GM18861 (cell line): ENCODE data around the gene IFRD1.
A peak's percentile ranks its signal among the peaks of the same experiment; 100 is the strongest.
"Not testable (repeated sequence)": the region's sequence is repeated elsewhere in the genome, so short reads cannot be mapped to it uniquely, and the experiment has no call there.

ENCODE experiments used
- ATAC-seq: cut with Tn5 transposase; IDR thresholded peaks from one replicate; pipeline ENCODE4 v1.9.1; 2021; ENCODE audit not compliant: unreplicated experiment

Gene IFRD1

DNA sequence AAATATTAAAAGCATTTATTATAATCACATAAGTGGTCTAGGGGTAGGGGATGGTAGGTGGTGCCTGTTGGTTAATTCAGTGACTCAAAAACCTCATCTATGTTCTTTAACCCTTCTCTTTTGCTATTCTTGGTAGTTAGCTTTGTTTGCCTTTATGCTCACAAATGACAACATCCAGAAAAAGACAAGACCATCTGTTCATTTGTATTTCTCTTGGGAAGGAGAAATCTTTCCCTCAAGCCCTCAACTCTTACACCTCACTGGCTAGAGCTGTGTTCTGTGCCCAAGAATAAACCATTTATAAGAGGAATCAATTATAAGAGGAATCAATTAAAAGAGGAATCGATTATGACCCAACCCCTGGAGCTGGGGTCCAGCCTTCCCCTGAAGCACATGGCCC lies 10.8 kb upstream of the IFRD1 start:
- no peak for ATAC-seq

DNA sequence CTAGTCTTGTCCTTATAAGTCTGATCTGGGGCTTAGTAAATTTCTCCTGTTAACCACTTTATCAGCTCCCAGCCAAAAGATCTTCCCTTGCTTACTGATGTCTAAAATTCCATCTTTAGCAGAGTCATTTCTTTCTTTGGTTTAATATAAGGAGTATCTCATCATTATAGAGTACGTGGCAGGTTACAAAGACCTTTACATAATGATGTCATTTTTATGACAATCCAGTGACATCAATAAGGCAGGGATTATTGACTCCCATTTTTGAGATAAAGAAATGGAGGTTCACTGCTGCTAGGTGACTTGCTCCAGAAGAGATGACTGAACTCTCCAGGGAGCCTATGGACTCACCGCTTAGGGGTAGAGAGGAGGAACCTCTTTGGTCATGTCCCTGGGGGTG lies 8.1 kb upstream of the IFRD1 start:
- no peak for ATAC-seq

DNA sequence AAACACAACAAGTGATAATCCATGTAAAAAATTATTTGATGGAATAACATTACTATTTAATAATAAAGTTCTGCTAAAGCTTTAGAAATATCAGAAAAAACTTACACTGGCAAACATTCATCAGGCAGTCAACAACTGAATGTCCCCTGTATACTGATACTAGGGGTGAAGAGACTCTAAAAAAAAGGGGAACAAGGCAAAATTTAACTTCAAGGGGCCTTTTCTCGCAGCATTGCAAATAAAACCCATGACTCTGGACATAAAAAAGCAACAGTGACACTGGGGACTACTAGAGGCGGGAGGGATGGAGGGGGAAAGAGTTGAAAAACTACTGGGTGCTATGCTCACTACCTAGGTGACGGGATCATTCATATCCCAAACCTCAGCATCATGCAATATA lies 5.8 kb upstream of the IFRD1 start:
- no peak for ATAC-seq

DNA sequence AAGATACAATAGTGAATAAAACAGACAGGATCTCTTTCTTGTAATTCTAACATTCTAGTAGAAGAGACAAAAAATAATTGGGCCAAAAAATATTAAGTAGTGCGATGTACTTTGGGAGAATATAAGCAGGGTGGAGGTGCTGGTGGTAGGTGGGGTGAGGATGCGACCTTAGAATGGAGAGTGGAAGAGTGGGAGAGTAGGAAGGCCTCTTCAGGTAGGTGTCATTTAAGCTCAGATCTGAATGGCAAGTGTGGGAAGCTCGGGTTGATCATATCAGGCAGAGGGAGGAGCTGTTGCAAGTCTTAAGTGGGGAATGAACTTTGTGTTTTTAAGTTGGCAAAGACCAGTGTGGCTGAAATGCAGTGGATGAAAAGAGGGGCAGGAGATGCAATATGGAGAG lies 3.8 kb upstream of the IFRD1 start:
- no peak for ATAC-seq

DNA sequence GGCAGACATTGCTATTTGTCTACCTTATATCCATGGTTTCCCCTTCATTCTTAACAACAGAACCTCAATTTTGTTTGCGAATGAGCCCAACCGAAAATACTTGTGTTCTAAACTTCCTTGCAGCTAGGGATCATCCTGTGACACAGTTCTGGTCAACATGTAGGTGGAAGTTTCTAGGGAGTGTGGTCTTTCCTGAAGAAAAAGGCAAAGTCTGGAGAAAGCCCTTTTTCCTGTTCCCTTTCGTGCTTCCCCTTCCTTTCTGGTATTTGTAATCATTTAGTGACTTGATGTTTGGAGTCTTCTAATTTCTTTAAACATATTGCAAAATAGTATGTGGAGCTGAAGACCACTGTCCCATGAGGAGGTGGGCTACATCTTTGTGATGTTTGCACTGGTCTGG lies 2.9 kb upstream of the IFRD1 start:
- ATAC-seq: no peak

DNA sequence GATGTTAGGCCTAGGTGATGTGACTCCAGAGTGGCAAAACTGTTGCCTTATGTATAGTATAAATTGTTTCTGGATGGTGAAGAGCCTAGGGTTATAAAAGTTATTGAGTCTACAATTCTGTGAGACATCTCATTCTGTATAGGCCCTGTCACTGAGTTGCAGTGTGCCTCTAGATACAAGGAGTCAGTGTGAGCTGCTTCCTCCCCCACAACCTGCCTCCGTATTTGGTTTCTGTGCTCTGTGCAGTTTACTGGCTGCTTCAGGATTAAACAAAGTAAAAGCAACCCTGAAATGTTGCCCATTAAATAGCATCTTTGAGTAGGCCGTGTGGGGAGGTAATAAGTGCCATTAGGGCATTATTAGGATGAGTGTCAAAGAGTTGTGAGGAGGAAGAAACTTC lies 1.9 kb upstream of the IFRD1 start:
- no peak for ATAC-seq

DNA sequence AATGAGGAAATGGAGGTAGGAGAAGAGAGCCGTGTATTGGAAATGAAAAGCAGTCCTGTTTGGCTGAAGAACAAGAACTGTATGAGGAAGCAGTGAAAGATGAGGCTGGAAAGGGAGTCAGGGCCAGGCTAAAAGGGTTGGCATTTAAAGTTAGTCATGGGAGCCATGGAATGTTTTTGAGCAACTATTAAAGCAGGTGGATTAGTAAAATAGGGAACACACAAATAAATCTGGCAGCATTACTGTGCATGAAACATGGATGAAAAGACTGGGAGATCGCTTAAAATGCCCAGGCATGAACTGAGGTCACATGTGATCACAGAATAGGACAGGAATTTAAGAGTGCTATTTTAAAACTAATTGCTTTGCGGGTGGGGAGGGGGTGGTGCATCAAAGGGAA lies 1.4 kb upstream of the IFRD1 start:
- ATAC-seq: no peak

DNA sequence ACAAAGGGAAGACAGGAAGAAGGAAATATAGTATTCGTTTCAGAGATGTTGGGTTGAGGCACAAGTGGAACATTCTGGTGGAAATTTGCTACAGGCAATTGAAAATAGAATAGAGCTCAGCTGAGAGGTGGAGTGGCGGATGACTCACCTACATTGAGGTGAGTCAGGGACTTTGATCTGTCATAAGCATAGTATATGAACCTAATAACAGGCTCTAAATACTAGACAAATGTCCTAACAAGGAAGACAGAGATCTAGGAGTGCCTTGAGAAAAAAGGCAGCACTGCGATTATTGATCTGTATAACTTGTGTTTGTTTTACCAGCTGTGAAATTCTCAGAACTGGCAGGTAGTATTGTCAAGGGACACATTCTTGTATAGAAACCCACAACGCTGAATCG lies 907 bp upstream of the IFRD1 start:
- ATAC-seq: no peak

DNA sequence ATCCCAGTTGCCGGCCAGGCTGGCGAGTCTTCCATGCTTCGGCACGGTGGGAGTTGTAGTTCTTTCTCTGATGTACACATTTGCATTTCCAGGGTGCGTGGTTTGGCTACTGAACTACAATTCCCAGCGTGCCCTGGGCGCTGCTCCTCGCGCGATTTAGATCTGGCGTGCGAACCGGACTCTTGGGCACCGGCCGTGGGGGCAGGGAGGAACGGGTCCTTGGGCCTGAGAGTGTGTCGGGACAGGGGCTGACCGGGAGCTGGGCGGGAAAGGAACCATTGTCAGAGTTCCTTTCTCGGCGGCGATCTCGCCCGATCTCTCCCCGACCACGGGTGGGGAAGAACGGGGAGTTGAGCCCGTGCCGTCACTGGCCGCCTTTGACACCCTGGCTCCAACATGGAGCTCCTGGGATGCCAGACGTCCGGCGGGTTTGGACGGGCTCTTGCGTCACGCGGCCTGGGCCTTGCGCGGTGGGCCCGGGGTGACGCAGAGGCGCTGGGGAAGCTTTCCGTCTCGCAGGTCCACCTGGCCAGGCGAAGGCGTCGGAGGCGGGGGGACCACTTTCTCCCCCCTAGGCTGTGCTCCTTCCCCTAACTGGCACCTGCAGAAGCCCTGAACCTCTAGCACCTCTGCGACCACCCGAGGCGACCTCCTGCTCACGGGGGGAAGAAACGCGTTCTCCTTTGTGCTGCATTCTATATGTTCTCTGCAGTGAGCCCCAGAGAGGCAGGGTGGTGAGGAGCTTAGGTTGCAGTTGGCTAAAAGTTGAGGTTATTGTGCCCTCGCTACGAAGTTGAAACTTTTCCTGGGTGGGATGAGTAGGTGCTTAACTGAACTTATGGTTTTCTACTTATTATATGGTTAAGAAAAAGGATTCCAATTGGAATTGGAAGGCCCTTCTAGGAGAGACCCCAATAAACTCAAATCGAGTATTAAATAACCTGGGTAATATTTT lies 824 bp downstream of the IFRD1 start:
- peak; percentile 79 for ATAC-seq

DNA sequence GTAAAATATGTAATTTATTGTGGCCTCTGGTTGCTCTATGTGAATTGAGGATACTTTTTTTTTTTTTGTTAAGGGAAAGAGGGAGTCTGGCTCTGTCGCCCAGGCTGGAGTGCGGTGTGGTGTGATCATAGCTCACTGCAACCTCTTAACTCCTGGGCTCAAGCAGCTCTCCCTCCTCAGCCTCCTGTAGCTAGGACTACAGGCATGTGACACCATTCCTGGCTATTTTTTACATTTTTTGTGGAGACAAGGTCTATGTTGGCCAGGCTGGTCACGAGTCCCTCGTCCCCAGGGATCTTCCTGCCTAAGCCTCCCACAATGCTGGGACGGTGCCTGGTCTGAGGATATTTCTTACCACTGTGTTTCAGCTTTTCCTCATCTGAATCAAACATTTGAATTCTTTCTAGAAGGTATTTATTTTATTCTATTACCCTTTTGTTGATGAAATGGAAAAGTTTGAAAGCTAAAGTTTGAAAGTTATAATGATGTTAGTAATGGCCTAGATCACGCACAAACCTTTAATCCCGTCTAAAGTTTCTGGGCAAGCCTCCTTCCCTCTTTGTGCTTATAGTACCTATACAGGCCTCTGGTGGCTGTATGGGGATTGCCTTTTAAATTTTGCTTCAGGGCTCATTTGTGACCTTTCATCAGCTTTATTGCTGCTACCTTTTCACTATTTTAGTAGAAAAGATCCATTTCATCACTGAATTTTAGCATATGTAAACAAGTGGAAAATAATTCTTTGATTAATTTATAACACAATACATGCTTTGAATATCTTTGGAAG lies 2.0 kb downstream of the IFRD1 start:
- ATAC-seq: no peak

DNA sequence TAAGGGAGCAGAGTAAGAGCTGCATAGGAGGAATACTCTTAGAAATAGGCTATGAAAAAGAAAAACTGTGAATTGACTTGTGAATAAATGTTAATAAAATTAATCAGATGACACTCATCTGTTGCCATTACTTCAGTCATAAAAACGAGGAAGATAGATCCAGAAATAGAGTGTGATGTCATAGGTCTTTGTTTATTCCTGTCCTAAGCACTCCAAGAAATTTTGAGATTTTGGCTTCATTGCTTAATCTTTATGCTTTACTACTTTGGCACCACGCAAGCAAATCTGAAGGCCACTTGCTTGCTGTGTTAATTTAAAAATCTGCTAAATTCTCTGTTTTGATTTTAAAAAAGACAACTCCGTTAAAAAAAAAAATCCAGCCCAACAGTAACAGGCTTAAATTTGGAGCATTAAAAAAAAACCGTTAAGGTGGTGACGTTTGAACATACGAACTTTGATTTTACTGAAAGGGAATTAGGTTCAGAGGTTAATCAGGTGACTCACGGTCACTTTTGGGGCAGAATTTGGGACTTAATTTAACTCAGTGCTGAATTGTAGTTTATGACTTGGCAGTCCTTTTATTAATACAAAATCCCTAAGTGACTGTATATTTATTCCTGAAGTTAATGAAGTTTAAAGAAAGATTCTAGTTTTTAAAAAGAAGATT lies 3.4 kb downstream of the IFRD1 start:
- ATAC-seq: no peak

DNA sequence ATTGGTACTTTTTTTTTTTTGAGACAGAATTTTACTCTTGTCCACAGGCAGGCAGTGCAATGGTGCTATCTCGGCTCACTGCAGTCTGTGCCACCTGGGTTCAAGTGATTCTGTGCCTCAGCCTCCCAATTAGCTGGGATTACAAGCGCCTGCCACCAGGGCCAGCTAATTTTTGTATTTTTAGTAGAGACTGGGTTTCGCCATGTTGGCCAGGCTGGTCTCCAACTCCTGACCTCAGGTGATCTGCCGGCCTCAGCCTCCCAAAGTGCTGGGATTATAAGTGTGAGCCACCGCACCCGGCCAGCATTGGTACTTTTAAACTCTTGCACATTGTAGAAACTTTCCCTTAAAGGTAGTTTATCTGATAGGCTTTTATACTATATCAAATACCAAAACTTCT lies 3.9 kb downstream of the IFRD1 start:
- not testable (repeated sequence) for ATAC-seq

DNA sequence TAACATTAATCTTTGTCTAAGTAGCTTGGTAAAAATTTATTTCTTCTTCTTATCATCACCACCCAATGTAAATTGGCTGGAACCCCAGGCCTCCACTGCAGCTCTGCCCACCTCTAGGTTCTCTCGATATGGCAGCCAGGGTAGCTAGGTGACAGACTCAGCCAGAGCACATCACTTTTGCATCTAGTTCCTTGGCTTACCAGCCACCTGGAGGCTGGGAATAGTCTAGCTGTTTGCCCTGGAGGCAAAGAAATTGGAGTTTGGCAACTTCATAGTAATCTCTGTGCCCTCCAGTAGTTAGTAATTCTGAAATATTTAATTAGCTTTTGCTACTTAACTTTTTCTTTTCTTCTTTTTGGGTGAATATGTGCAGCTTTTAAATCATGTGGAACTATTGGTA lies 9.4 kb downstream of the IFRD1 start:
- ATAC-seq: no peak

DNA sequence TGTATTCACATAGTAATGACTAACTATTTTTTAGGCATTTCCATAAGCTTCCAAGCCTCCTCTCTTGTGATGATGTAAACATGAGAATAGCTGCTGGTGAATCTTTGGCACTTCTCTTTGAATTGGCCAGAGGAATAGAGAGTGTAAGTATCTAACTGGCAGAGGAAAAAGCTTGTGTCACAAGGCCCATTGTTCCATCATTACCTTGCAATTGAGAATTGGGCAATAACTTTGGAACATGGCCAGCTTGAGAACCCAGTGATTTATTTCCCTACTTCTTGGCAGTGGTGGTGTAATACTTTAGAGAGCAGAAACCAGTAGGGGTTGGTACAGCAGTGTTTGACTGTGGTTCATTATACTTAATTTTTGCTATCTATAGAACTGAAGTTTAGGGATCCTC lies 12.0 kb downstream of the IFRD1 start:
- no peak for ATAC-seq

DNA sequence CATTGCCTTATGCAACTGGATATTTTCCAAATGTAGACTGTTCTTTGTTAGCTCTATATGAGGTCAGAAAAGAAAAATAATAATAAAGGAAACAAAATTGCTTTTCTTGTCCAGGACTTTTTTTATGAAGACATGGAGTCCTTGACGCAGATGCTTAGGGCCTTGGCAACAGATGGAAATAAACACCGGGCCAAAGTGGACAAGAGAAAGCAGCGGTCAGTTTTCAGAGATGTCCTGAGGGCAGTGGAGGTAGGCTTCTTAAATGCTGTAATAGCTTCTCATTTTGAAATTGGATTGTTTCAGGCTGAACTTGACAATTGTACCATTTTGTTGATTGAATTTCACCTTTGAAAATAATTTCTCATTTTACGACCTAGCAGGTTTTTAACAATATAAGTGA lies 17.6 kb downstream of the IFRD1 start:
- ATAC-seq: no peak

DNA sequence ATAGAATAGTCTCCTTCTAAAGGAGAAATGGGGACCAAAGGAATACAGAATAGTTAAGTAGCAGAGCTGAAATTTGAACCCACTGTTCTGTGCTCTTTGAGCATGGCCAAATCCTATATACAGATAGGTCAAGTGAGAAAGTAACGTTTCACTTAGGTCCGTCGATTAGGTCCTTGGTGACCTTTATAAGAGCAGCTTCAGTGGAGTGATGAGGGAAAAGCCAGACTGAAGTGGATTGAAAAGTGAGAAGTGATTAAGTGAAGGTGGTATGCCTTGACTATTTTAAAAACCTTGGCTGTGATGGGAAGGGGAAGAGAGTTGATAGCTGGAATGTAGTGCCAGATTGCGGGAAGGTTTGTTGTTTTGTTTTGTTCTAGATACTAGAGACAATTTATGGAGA lies 19.9 kb downstream of the IFRD1 start:
- ATAC-seq: no peak

DNA sequence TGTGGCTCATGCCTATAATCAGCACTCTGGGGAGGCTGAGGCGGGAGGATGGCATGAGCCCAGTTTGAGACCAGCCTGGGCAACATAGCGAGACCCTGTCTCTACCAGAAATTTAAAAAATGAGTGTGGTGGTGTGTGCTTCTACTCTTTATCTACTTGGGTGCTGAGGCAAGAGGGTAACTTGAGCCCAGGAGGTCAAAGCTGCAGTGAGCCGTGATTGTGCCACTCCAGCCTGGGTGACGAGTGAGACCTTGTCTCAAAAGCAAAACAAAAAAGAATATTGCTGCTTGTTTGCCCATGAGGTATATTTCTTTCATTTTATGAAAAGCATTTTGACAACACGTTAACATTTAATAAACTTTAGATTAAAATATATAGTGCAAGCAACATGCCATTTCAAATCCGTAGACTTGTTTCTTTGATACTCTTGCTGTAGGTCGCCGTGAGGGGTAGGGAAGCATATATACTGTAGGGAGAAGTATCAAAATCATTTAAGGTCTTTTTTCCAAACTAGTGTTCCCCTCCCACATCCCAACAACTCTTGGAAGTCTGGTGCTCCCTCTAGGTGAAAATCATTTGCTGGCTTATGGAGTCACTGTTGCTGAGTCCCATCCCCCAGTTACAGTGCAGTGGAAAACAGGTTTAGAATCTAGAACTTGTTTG lies 26.3 kb downstream of the IFRD1 start:
- ATAC-seq: no peak

DNA sequence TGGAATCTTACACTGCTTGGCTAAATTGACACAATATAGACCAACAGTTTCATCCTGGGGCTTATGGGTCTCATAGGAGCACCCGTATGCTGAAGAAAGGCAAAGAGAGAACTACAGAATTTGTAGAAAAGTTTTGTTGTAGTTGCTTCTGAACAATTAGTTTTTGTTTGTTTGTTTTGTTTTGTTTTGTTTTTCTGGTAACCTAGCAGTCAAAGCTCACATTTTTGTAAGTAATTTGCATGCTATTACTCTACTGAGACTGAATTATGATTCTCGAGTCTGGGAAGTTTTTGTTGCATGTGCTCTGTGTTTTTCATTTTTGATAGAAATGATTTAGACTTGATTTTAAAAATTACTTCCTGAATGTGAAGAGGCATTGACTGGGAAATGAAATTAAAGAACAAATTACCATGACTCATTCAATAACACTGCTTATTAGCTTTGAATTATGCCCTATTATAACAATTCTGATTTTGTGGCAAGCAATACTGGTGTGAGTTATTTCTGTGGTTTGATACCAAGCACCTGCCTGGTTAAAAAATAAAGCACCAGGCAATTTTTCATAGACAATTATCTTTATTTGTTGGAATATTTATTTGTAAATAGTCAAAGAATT lies 31.0 kb downstream of the IFRD1 start:
- no peak for ATAC-seq

DNA sequence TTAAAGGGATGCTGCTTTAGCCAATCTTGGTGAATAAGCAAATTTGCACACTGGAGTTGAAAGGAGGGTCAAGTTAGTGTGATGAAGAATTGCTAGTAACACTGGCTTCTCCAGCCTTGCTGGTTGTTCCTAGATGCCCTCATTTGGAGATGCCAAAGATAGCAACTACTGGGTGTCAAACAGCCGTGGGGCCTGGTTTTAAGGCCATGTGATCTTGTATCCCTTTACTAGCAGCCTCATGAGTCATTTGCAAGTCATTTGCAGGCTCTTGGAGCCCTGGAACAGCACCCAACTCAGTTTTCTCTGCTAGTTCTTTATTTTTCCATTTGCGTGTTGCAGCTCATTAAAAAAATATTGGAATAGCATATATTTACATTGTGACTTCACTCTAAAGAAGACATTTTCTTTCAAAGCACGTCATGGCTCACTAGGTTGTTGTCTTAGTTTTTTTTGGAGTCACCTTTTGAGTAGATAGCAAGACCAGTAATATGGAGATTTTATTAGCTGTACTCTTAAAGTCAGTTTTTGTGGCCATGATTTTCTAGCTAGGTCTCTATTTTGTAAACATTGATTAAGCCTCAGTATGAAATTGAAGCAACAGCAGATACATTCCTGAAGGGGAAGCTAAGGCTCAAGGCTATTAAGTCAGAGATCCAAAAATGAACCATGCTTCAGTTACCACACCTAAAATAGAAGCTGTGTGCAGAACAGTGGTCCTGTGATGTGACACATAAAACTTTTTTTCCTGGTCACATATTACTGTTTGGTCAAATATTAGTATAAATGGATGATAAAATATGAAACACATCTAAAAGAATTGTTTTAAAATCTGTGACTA lies 31.8 kb downstream of the IFRD1 start:
- ATAC-seq: no peak

DNA sequence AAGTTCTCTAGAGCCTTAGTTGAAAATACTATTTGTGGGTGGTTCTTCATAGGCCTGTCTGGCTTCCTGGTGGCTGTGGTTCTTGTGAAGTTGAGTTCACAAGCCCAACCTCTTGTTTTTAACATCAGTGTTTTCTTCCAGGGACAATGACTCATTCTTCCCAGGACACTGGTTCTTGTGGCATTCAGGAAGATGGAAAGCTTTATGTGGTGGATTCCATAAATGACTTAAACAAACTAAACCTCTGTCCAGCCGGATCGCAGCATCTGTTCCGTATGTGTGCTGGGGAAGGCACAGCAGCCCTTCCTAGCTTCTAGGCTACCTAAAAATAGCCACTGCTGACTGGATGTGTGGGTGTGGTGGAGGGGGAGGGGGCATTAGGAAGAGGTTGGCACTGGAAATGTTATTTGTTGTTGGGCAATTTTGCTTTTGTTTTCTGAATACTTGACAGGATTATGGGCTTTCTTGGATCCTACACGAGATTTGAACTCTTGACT lies 34.5 kb downstream of the IFRD1 start:
- ATAC-seq: no peak
